Parathyroid adenoma (tissue), 2 donors: ENCODE data around the gene NFATC3.
A peak's percentile ranks its signal among the peaks of the same experiment; 100 is the strongest.

ENCODE experiments used
- H2AFZ ChIP-seq: fragments of 300-600 bp; sonication (generic); one replicate; pipeline ENCODE4 v1.7.0; 2017; ENCODE audit warnings: antibody characterized with exemption, mild to moderate bottlenecking
- H3K27ac ChIP-seq: fragments of 300-600 bp; sonication (generic); one replicate; pipeline ENCODE4 v1.7.0; 2017
- H3K27me3 ChIP-seq: fragments of 300-600 bp; sonication (generic); one replicate; pipeline ENCODE4 v1.7.0; 2017; ENCODE audit warnings: low read length; ENCODE audit not compliant: control insufficient read depth, insufficient read depth
- H3K36me3 ChIP-seq: fragments of 300-600 bp; sonication (generic); one replicate; pipeline ENCODE4 v1.7.0; 2017; ENCODE audit warnings: low read length; ENCODE audit not compliant: control insufficient read depth, insufficient read depth
- H3K4me1 ChIP-seq: fragments of 300-600 bp; sonication (generic); one replicate; pipeline ENCODE4 v1.7.0; 2017; ENCODE audit warnings: control low read depth
- H3K4me2 ChIP-seq: fragments of 300-600 bp; sonication (generic); one replicate; pipeline ENCODE4 v1.7.0; 2017; ENCODE audit warnings: low read length
- H3K4me3 ChIP-seq: fragments of 300-600 bp; sonication (generic); one replicate; pipeline ENCODE4 v1.7.0; 2017; ENCODE audit warnings: low read depth, low read length
- H3K79me2 ChIP-seq: fragments of 300-600 bp; sonication (generic); one replicate; pipeline ENCODE4 v1.7.0; 2017; ENCODE audit warnings: control low read depth
- H3K9ac ChIP-seq: fragments of 300-600 bp; sonication (generic); one replicate; pipeline ENCODE4 v1.7.0; 2017; ENCODE audit warnings: mild to moderate bottlenecking
- H3K9me3 ChIP-seq: fragments of 300-600 bp; sonication (generic); one replicate; pipeline ENCODE4 v1.7.0; 2017; ENCODE audit warnings: low read length; ENCODE audit not compliant: control insufficient read depth
- CTCF ChIP-seq: fragments of 300-600 bp; sonication (generic); IDR thresholded peaks from one replicate; pipeline ENCODE4 v1.7.0; 2017; ENCODE audit warnings: antibody characterized with exemption, mild to moderate bottlenecking
- donor health status: primary hyperparathyroidism.

NFATC3 gene

GRCh38 chr16:68086860-68087268 is 1.7 kb downstream of the NFATC3 start:
- Histone ChIP-seq H3K9ac (no peak overlapping the region), H3K4me3 (peak overlapping the region; percentile 76), H3K36me3 (no peaks in the 10 kb centered on the region), H3K27ac (peak overlapping the region; percentile 89), H3K4me2 (peak overlapping the region; percentile 73), H3K79me2 (peaks cover 11% of the 10 kb centered on the region), H2AFZ (no peak overlapping the region), H3K9me3 (no peaks in the 10 kb centered on the region), H3K27me3 (no peaks in the 10 kb centered on the region), H3K4me1 (peaks cover 24% of the 10 kb centered on the region)
- no peak for TF ChIP-seq CTCF

- peaks cover 16% of the 10 kb centered on the region for H3K4me1 ChIP-seq
- no peak overlapping the region for H3K27ac ChIP-seq
- no peak overlapping the region for H3K9ac ChIP-seq
- H3K4me2 ChIP-seq: no peak overlapping the region
- H3K79me2 ChIP-seq: peaks cover 14% of the 10 kb centered on the region
- no peaks in the 10 kb centered on the region for H3K27me3 ChIP-seq
- H2AFZ ChIP-seq: no peak overlapping the region
- no peak overlapping the region for H3K4me3 ChIP-seq
- no peaks in the 10 kb centered on the region for H3K9me3 ChIP-seq
- no peak for TF ChIP-seq CTCF
- H3K36me3 ChIP-seq: no peaks in the 10 kb centered on the region
Measured at GRCh38 chr16:68087688-68088087, 2.5 kb downstream of the NFATC3 start.

GRCh38 chr16:68088130-68088972 is 3.2 kb downstream of the NFATC3 start:
- no peak overlapping the region for H3K4me3 ChIP-seq
- TF ChIP-seq CTCF: no peak
- H3K27me3 ChIP-seq: no peaks in the 10 kb centered on the region
- no peak overlapping the region for H3K4me2 ChIP-seq
- H2AFZ ChIP-seq: no peak overlapping the region
- H3K36me3 ChIP-seq: no peaks in the 10 kb centered on the region
- H3K4me1 ChIP-seq: peaks cover 10% of the 10 kb centered on the region
- H3K9me3 ChIP-seq: no peaks in the 10 kb centered on the region
- no peak overlapping the region for H3K27ac ChIP-seq
- no peak overlapping the region for H3K9ac ChIP-seq
- H3K79me2 ChIP-seq: peaks cover 21% of the 10 kb centered on the region

- Histone ChIP-seq H3K4me1 (peaks cover 2% of the 10 kb centered on the region), H3K9me3 (no peaks in the 10 kb centered on the region), H3K4me2 (no peak overlapping the region), H3K79me2 (peaks cover 24% of the 10 kb centered on the region), H3K27ac (no peak overlapping the region), H2AFZ (no peak overlapping the region), H3K4me3 (no peak overlapping the region), H3K9ac (no peak overlapping the region), H3K36me3 (no peaks in the 10 kb centered on the region), H3K27me3 (no peaks in the 10 kb centered on the region)
- TF ChIP-seq CTCF: no peak
Measured at GRCh38 chr16:68089067-68089466, 3.9 kb downstream of the NFATC3 start.

- H3K27me3 ChIP-seq: no peaks in the 10 kb centered on the region
- H3K4me1 ChIP-seq: peaks cover 4% of the 10 kb centered on the region
- H3K4me3 ChIP-seq: no peak overlapping the region
- no peak overlapping the region for H3K4me2 ChIP-seq
- H3K79me2 ChIP-seq: peaks cover 30% of the 10 kb centered on the region
- H2AFZ ChIP-seq: no peak overlapping the region
- H3K36me3 ChIP-seq: no peaks in the 10 kb centered on the region
- TF ChIP-seq CTCF: no peak
- H3K27ac ChIP-seq: no peak overlapping the region
- no peaks in the 10 kb centered on the region for H3K9me3 ChIP-seq
- no peak overlapping the region for H3K9ac ChIP-seq
Measured at GRCh38 chr16:68090130-68090529, 5.0 kb downstream of the NFATC3 start.
